ENCODE measurements around the gene NLRC4.

GRCh38 chr2:32192418-32192817 is 72.3 kb downstream of the NLRC4 start:
- TF ChIP-seq POLR2AphosphoS5 (IDR thresholded peaks at IDR 0.05; ENCODE audit: low read depth, low read length) (no peak), TAF1 (IDR thresholded peaks at IDR 0.05; ENCODE audit: borderline replicate concordance, insufficient read depth, low read length) (no peak), SIN3A (IDR thresholded peaks at IDR 0.05; ENCODE audit: borderline replicate concordance, insufficient read depth, low read length) (no peak)
